Esophagus squamous epithelium (tissue), 4 donors: ENCODE data around the gene HOXA9.

Source experiments
- POLR2A ChIP-seq, 4 donors: fragments of 450-650 bp; IDR thresholded peaks; one replicate each; pipeline ENCODE4 v1.6.1; 2017; ENCODE audit warnings: antibody characterized with exemption in 4 of 4, mild to moderate bottlenecking in 4 of 4, moderate library complexity in 3 of 4
- TF ChIP-seq, protein P1 (sequence below), 6 experiments: fragments of 450-650 bp in 4 of 6; fragments of 200-600 bp in 2 of 6; sonication (generic) in 2 of 6; IDR thresholded peaks; one replicate each; pipeline ENCODE4 v1.5.1; 2016 to 2019; ENCODE audit warnings: antibody characterized with exemption in 6 of 6, mild to moderate bottlenecking in 4 of 6, moderate library complexity in 4 of 6

DNA sequence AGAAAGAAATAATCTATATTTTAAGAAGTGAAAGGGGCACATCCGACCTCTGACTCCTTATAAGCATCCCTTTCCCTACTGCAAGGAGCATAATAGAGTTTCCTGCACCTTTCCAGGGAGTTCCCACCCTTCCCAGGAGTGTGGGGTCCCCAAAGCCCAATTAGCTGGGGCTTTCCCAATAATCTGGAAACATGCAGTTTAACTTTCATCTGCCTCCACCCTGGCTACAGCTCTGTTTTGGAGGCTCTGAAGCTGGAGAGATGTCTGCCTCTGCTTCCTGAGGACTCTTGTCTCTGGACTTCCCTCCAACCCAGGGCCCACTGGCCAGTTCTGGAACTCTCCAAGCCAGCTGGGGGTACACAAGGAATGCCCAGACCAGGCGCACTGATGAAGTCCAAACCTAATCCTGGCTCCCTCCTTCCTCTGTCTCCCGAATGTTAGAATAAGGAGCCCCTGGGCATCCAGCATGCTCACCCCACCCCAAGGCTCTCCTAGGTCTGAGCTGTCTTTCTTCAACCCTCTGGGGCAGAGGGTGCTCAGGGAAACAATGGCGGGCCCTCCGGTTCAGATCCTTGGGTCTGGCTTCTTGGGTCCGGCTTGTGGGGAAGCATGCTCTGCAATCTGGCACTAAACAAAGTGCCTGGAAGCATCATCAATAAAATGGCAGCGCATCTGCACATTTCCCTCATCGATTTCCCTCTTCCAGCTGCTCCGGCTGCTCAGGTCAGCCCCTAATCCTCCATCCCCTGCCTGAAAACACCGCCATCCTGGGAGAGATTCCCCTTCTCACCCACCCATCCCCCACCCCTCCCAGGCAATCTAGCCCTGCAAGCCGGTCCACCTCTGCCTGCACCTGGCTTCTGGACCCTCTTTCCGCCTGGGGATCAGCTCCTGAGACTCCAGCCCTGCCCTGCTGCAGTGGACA is 48.1 kb downstream of the HOXA9 start:
- TF ChIP-seq, protein P1, sequence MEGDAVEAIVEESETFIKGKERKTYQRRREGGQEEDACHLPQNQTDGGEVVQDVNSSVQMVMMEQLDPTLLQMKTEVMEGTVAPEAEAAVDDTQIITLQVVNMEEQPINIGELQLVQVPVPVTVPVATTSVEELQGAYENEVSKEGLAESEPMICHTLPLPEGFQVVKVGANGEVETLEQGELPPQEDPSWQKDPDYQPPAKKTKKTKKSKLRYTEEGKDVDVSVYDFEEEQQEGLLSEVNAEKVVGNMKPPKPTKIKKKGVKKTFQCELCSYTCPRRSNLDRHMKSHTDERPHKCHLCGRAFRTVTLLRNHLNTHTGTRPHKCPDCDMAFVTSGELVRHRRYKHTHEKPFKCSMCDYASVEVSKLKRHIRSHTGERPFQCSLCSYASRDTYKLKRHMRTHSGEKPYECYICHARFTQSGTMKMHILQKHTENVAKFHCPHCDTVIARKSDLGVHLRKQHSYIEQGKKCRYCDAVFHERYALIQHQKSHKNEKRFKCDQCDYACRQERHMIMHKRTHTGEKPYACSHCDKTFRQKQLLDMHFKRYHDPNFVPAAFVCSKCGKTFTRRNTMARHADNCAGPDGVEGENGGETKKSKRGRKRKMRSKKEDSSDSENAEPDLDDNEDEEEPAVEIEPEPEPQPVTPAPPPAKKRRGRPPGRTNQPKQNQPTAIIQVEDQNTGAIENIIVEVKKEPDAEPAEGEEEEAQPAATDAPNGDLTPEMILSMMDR (IDR thresholded peaks at IDR 0.05) = no peak
- TF ChIP-seq POLR2A (IDR thresholded peaks at IDR 0.05) = no peak
